HL-60 (cell line): ENCODE results near the gene ADCYAP1.

Experiments
- DNase-seq, 2 experiments: peaks; one replicate each; pipeline ENCODE4 v3.0.0-alpha.2; 2010 to 2020; ENCODE audit warnings: low read depth in 1 of 2, low spot score in 1 of 2
- H3K27ac ChIP-seq: fragments of 250-450 bp; sonication (Bioruptor Pico); replicated peaks from 2 replicates; pipeline ENCODE4 v1.5.1; 2020; ENCODE audit warnings: mild to moderate bottlenecking, moderate library complexity
- H3K27me3 ChIP-seq: fragments of 250-450 bp; sonication (Bioruptor Pico); 2 replicates; pipeline ENCODE4 v1.5.1; 2021; ENCODE audit warnings: mild to moderate bottlenecking, moderate library complexity; ENCODE audit not compliant: insufficient read depth, poor library complexity, severe bottlenecking
- H3K4me3 ChIP-seq: replicated peaks from 2 replicates; pipeline ENCODE4 v1.5.1; 2011; ENCODE audit warnings: mild to moderate bottlenecking, control low read depth, low read length; ENCODE audit not compliant: insufficient read depth
- CTCF ChIP-seq: IDR thresholded peaks from one replicate; pipeline ENCODE4 v1.5.1; 2011; ENCODE audit warnings: low read length, control low read depth, inconsistent platforms; ENCODE audit not compliant: insufficient read depth
- GABPA ChIP-seq: IDR thresholded peaks from 2 replicates; pipeline ENCODE4 v1.6.1; 2012; ENCODE audit warnings: low read depth
- POLR2AphosphoS5 ChIP-seq: IDR thresholded peaks from 2 replicates; pipeline ENCODE4 v1.6.1; 2012; ENCODE audit warnings: low read depth
- REST ChIP-seq: IDR thresholded peaks from 2 replicates; pipeline ENCODE4 v1.6.1; 2012; ENCODE audit warnings: low read depth; ENCODE audit not compliant: insufficient replicate concordance
- SPI1 ChIP-seq: IDR thresholded peaks from 2 replicates; pipeline ENCODE4 v1.6.1; 2012; ENCODE audit warnings: low read depth, mild to moderate bottlenecking, borderline replicate concordance

Gene ADCYAP1

GRCh38 chr18:916562-916961, 11.9 kb downstream of the ADCYAP1 start:
- no peak for TF ChIP-seq SPI1
- no peak for TF ChIP-seq POLR2AphosphoS5
- no peak for TF ChIP-seq GABPA
- no peak overlapping the region for H3K4me3 ChIP-seq

GRCh38 chr18:919078-919477, 14.4 kb downstream of the ADCYAP1 start:
- Histone ChIP-seq H3K4me3 (no peak overlapping the region), H3K27me3 (peaks cover 3% of the 10 kb centered on the region)

More at GRCh38 chr18:916562-916961, 11.9 kb downstream of the ADCYAP1 start:
- peaks cover 16% of the 10 kb centered on the region for H3K27me3 ChIP-seq
- DNase-seq, result no peak
- no peak overlapping the region for H3K27ac ChIP-seq

GRCh38 chr18:923144-923866, 18.6 kb downstream of the ADCYAP1 start:
- no peak overlapping the region for H3K27ac ChIP-seq
- DNase-seq, result no peak
- H3K27me3 ChIP-seq, result no peaks in the 10 kb centered on the region
- TF ChIP-seq POLR2AphosphoS5, result no peak
- TF ChIP-seq CTCF, result no peak
- TF ChIP-seq REST, result no peak
- TF ChIP-seq GABPA, result no peak
- TF ChIP-seq SPI1, result no peak
- H3K4me3 ChIP-seq, result no peak overlapping the region

More at GRCh38 chr18:919078-919477, 14.4 kb downstream of the ADCYAP1 start:
- no peak for DNase-seq
- TF ChIP-seq CTCF (no peak), REST (no peak), POLR2AphosphoS5 (no peak), GABPA (no peak), SPI1 (no peak)
- no peak overlapping the region for H3K27ac ChIP-seq

- no peak for TF ChIP-seq SPI1
- TF ChIP-seq REST, result no peak
- TF ChIP-seq POLR2AphosphoS5, result no peak
- no peak for TF ChIP-seq GABPA
- TF ChIP-seq CTCF, result no peak
- H3K4me3 ChIP-seq, result no peak overlapping the region
- no peaks in the 10 kb centered on the region for H3K27me3 ChIP-seq
- DNase-seq, result no peak
- no peak overlapping the region for H3K27ac ChIP-seq
These were observed 20.3 kb downstream of the ADCYAP1 start for GRCh38 chr18:924987-925386.
